ENCODE measurements around the gene GABRR1. TPM values are rescaled to one million over a fixed set of nuclear protein-coding genes. Genes with fewer than 3 reads are reported as not detected.
"Not testable (repeated sequence)": the region's sequence is repeated elsewhere in the genome, so short reads cannot be mapped to it uniquely, and the experiment has no call there.

Gene GABRR1
- total RNA-seq, 1 donor from 2014 or later, result not detected

DNA sequence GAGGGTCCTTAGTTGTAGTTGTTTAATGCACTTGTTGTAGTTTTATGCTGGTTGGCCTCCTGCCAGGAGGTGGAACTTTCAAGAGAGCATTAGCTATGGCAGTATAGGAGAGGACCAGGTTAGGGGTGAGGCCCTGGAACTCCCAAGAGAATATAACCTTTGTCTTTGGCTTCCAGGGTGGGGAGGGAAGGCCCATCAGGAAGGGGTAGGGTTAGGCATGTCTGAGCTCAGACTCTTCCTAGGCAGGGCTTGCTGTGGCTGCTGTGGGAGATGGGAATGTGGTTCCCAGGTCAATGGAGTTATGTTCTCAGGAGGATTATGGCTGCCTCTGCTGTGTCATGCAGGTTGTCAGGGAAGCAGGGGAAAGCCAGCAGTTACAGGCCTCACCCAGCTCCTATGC is 20.0 kb upstream of the GABRR1 start:
- Histone ChIP-seq H3K4me3 (ENCODE audit: low read depth, low read length) (no peak overlapping the region), H3K36me3 (ENCODE audit: control insufficient read depth, insufficient read depth, low read length) (no peaks in the 10 kb centered on the region), H3K27me3 (ENCODE audit: control insufficient read depth, insufficient read depth, low read length) (no peaks in the 10 kb centered on the region)
- FAIRE-seq (no peak), DNase-seq (ENCODE audit: low read depth) (no peak)
- TF ChIP-seq, protein P1, sequence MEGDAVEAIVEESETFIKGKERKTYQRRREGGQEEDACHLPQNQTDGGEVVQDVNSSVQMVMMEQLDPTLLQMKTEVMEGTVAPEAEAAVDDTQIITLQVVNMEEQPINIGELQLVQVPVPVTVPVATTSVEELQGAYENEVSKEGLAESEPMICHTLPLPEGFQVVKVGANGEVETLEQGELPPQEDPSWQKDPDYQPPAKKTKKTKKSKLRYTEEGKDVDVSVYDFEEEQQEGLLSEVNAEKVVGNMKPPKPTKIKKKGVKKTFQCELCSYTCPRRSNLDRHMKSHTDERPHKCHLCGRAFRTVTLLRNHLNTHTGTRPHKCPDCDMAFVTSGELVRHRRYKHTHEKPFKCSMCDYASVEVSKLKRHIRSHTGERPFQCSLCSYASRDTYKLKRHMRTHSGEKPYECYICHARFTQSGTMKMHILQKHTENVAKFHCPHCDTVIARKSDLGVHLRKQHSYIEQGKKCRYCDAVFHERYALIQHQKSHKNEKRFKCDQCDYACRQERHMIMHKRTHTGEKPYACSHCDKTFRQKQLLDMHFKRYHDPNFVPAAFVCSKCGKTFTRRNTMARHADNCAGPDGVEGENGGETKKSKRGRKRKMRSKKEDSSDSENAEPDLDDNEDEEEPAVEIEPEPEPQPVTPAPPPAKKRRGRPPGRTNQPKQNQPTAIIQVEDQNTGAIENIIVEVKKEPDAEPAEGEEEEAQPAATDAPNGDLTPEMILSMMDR (IDR thresholded peaks at IDR 0.05; ENCODE audit: insufficient read depth, low read length, severe bottlenecking), result no peak

DNA sequence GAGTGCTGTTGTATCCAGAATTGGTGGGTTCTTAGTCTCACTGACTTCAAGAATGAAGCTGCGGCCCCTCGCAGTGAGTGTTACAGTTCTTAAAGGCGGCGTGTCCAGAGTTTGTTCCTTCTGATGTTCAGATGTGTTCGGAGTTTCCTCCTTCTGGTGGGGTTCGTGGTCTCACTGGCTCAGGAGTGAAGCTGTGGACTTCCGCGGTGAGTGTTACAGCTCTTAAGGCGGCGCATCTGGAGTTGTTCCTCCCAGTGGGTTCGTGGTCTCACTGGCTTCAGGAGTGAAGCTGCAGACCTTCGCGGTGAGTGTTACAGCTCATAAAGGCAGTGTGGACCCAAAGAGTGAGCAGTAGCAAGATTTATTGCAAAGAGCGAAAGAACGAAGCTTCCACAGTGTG is 16.4 kb upstream of the GABRR1 start:
- H3K36me3 ChIP-seq (ENCODE audit: control insufficient read depth, insufficient read depth, low read length); DNase-seq (ENCODE audit: low read depth); H3K4me3 ChIP-seq (ENCODE audit: low read depth, low read length); H3K27me3 ChIP-seq (ENCODE audit: control insufficient read depth, insufficient read depth, low read length); FAIRE-seq: not testable (repeated sequence)

DNA sequence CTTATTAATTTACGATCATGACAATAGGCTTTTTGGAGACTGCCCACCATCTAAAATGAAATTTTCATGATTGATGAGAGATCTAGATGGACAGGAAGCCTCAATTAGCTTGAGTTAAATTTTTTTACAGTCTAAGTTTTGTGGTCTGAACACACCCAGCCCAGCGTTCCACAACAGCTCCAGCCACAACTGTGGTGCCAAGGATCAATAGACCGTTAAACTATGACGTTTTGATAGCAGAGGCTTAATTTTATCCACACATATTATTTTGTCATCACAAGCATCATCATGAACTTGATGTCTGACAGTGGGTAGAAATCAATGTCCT is 5.5 kb upstream of the GABRR1 start:
- Histone ChIP-seq H3K27me3 (ENCODE audit: control insufficient read depth, insufficient read depth, low read length) (peaks cover 2% of the 10 kb centered on the region), H3K4me3 (ENCODE audit: low read depth, low read length) (no peak overlapping the region), H3K36me3 (ENCODE audit: control insufficient read depth, insufficient read depth, low read length) (no peaks in the 10 kb centered on the region)
- TF ChIP-seq, protein P1 (IDR thresholded peaks at IDR 0.05; ENCODE audit: insufficient read depth, low read length, severe bottlenecking), result no peak
- FAIRE-seq, result no peak
- DNase-seq (ENCODE audit: low read depth), result no peak

DNA sequence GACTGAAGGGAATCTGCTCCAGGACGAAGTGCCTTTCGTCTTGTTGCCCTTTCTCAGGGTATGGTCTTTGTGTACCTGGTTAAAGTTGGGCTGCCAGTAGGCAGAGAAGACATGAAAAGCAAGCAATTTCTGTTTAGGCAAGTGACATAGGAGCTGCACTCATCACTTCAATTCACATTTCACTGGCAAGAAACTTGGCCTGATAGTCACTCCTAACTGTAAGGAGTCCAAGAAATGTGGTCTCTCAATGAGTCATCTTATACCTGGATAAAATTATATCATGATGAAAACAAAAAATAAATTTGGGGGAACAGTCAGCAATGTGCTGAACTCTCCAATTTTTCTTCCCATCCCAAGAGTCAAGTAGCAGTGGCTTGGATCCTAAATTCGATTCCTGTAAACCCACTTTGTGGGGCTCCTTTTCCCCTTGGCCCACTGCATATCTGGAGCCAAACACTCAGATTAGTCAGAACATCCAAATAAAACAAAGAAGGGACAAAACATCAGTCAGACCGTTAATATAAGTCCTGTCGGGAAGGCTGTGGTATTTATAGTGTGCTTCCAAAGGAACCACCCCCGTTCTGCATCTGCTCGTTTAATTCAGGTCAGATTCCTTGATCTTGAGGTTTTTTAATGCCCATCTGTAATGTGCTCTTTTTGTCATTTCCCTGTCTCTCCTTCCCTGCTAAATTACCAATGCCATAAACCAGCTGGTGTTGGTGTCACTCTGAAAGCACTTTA is 5.0 kb upstream of the GABRR1 start:
- no peak for DNase-seq (ENCODE audit: low read depth)
- H3K4me3 ChIP-seq (ENCODE audit: low read depth, low read length), result no peak overlapping the region
- no peaks in the 10 kb centered on the region for H3K36me3 ChIP-seq (ENCODE audit: control insufficient read depth, insufficient read depth, low read length)
- TF ChIP-seq, protein P1 (IDR thresholded peaks at IDR 0.05; ENCODE audit: insufficient read depth, low read length, severe bottlenecking), result no peak
- no peak for FAIRE-seq
- peaks cover 2% of the 10 kb centered on the region for H3K27me3 ChIP-seq (ENCODE audit: control insufficient read depth, insufficient read depth, low read length)

DNA sequence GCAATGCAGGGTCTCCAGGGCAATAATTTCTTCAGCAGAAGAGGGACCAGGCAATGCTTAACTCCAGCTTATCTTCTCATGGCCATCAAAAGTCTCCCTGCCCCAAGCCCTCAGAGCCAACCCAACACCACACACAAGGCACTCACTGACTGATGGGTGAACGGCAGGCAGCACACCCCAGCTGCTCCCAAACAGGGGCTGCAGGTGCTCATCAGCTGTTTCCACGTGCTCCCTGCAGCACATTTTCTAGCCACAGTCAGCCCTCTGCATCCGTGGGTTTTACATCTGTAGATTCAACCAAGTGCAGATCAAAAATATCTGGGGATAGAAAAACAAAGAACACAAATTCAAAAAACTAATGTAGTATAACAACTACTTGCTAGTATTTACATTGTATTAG is 4.0 kb upstream of the GABRR1 start:
- Histone ChIP-seq H3K36me3 (ENCODE audit: control insufficient read depth, insufficient read depth, low read length) (no peaks in the 10 kb centered on the region), H3K4me3 (ENCODE audit: low read depth, low read length) (no peak overlapping the region), H3K27me3 (ENCODE audit: control insufficient read depth, insufficient read depth, low read length) (peaks cover 2% of the 10 kb centered on the region)
- no peak for FAIRE-seq
- no peak for DNase-seq (ENCODE audit: low read depth)
- TF ChIP-seq, protein P1 (IDR thresholded peaks at IDR 0.05; ENCODE audit: insufficient read depth, low read length, severe bottlenecking), result no peak

DNA sequence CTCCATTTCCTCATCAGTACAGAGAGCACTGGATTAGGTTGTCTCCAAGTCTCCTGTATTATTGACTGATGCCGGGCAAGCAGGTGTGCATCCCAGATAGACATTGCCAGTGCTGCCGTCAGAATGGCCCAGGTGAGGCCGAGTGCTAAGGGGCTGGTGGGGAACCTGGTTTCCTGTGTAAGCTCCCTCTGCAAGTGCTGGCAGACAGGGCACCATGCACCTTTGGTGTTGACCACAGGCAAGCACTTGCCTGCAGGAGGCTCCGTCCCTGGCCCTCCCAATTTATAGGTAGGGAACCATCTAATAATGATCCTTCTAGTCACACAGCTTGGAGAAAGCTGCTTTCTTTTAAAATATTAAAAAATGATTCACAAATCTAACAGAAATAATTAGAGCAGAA is 747 bp downstream of the GABRR1 start:
- DNase-seq (ENCODE audit: low read depth), result no peak
- TF ChIP-seq, protein P1 (IDR thresholded peaks at IDR 0.05; ENCODE audit: insufficient read depth, low read length, severe bottlenecking), result no peak
- FAIRE-seq, result no peak
- peaks cover 2% of the 10 kb centered on the region for H3K27me3 ChIP-seq (ENCODE audit: control insufficient read depth, insufficient read depth, low read length)
- H3K36me3 ChIP-seq (ENCODE audit: control insufficient read depth, insufficient read depth, low read length), result no peaks in the 10 kb centered on the region
- no peak overlapping the region for H3K4me3 ChIP-seq (ENCODE audit: low read depth, low read length)

Data from bronchial epithelial cell (primary cell).